IPS-20b (cell line): ENCODE data around the gene TBC1D28.
"Not testable (repeated sequence)": the region's sequence is repeated elsewhere in the genome, so short reads cannot be mapped to it uniquely, and the experiment has no call there.

Source experiments
- H3K27ac ChIP-seq: one replicate; pipeline ENCODE4 v1.5.1; 2013; ENCODE audit warnings: low read length
- H3K27me3 ChIP-seq: 2 replicates; pipeline ENCODE4 v1.6.1; 2013; ENCODE audit warnings: mild to moderate bottlenecking, low read length, inconsistent platforms; ENCODE audit not compliant: insufficient read depth
- H3K36me3 ChIP-seq: 2 replicates; pipeline ENCODE4 v1.6.1; 2013; ENCODE audit warnings: low read depth, mild to moderate bottlenecking, inconsistent platforms, low read length, moderate library complexity; ENCODE audit not compliant: insufficient read depth
- H3K4me1 ChIP-seq: 2 replicates; pipeline ENCODE4 v1.6.1; 2013; ENCODE audit warnings: mild to moderate bottlenecking, control low read depth, inconsistent platforms, low read length, moderate library complexity; ENCODE audit not compliant: insufficient read depth
- H3K4me3 ChIP-seq: 2 replicates; pipeline ENCODE4 v1.5.1; 2013; ENCODE audit warnings: mild to moderate bottlenecking, low read length, inconsistent platforms
- H3K9ac ChIP-seq: 2 replicates; pipeline ENCODE4 v1.6.1; 2013; ENCODE audit warnings: low read depth, mild to moderate bottlenecking, inconsistent platforms, low read length, moderate library complexity
- H3K9me3 ChIP-seq: 2 replicates; pipeline ENCODE4 v1.6.1; 2013; ENCODE audit warnings: mild to moderate bottlenecking, low read depth, low read length, inconsistent platforms; ENCODE audit not compliant: insufficient read depth

TBC1D28 gene

DNA sequence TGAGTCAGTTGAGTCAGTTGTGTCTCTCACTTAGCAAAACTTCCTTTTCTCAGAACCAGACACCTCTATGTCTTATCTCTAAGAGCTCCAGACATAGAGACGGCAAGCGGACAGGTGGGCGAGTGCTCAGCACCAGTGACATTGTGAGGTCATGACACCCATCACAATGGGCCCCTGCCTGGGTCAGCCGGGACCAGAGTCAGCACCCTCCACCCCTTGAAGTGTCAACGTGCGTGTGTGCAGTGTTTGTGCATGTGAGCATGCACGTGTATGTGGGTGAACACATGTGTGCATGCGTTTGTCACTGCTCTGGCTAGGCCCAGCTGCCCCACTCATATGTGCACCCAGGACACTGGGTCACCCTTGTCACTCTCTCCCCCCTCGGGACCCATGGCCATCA lies at the start of gene TBC1D28:
TSS of gene TBC1D28 (minus strand) at position 101 of the 400 bp plus-strand sequence. CDS start 3,039 bp downstream, outside the sequence.
- not testable (repeated sequence) for H3K4me3 ChIP-seq, H3K36me3 ChIP-seq, H3K27me3 ChIP-seq, H3K27ac ChIP-seq, H3K9ac ChIP-seq, H3K4me1 ChIP-seq, H3K9me3 ChIP-seq

- not testable (repeated sequence) for H3K36me3 ChIP-seq, H3K27ac ChIP-seq, H3K27me3 ChIP-seq, H3K4me1 ChIP-seq, H3K9me3 ChIP-seq
- Histone ChIP-seq H3K9ac (peak overlapping the region; percentile 82; the same call in 1 of the 2 replicates), H3K4me3 (peak overlapping the region; percentile 77)
Measured at GRCh38 chr17:18682668-18683067, 38.5 kb upstream of the TBC1D28 start.

GRCh38 chr17:18681767-18682571 lies 37.8 kb upstream of the TBC1D28 start, which contains the start of gene FOXO3B:
FOXO3B (minus strand) TSS chr17:18682314; CDS start chr17:18681651, 663 bp downstream.
- not testable (repeated sequence) for H3K4me1 ChIP-seq, H3K27me3 ChIP-seq, H3K27ac ChIP-seq, H3K9me3 ChIP-seq
- H3K4me3 ChIP-seq, result peak within 1 kb of the TSS; percentile 77
- H3K9ac ChIP-seq, result peak within 1 kb of the TSS; percentile 85
- H3K36me3 ChIP-seq, result peaks cover 11% of the 10 kb centered on the region

GRCh38 chr17:18677381-18677780 lies 33.2 kb upstream of the TBC1D28 start:
- not testable (repeated sequence) for H3K4me3 ChIP-seq, H3K4me1 ChIP-seq, H3K9me3 ChIP-seq, H3K9ac ChIP-seq, H3K27ac ChIP-seq, H3K27me3 ChIP-seq
- peaks cover 34% of the 10 kb centered on the region for H3K36me3 ChIP-seq

DNA sequence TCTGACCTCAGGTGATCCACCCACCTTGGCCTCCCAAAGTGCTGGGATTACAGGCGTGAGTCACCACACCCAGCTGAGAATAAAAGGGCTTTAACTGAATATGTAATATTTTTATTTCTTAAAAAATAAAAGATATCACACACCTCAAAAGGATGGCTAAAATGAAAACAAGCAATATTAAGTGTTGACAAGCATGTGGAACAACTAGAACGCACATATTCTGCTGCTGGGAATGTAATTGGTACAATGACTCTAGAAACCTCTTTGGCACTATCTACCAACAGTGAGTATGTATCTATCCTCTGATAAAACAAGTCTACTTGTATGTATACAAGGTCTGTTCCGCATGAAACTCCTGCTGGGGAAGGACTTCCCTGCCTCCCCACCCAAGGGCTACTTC lies 32.7 kb upstream of the TBC1D28 start:
- H3K9me3 ChIP-seq, H3K9ac ChIP-seq, H3K4me3 ChIP-seq: not testable (repeated sequence)

GRCh38 chr17:18672395-18673227 lies 28.4 kb upstream of the TBC1D28 start:
- H3K36me3 ChIP-seq, result peaks cover 63% of the 10 kb centered on the region

More for the DNA sequence above, 32.7 kb upstream of the TBC1D28 start:
- H3K27me3 ChIP-seq, H3K27ac ChIP-seq, H3K4me1 ChIP-seq: not testable (repeated sequence)
- peaks cover 37% of the 10 kb centered on the region for H3K36me3 ChIP-seq

DNA sequence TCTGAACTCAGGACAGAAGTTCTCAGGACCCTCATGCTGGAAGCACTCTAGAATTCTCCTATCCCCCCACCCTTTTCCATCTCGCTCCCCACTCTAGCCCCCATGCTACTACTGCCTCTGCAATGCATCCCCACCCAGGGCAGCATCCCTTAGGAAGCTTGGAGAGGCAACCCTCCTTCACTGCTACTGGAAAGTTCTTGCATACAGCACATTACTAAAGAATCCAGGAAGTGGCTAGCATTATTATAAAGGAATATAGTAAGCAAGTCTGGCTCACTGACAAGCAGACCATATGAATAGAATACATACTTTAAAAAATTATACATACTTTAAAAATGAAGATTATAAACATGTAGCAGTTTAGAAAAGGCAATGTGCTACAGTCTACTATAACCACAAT lies 24.4 kb upstream of the TBC1D28 start:
- Histone ChIP-seq H3K9me3 (peaks cover 20% of the 10 kb centered on the region), H3K36me3 (peaks cover 45% of the 10 kb centered on the region)
- H3K9ac ChIP-seq, H3K27ac ChIP-seq, H3K27me3 ChIP-seq, H3K4me3 ChIP-seq, H3K4me1 ChIP-seq: not testable (repeated sequence)

More at GRCh38 chr17:18672395-18673227, 28.4 kb upstream of the TBC1D28 start:
- not testable (repeated sequence) for H3K27ac ChIP-seq, H3K4me3 ChIP-seq, H3K4me1 ChIP-seq, H3K9ac ChIP-seq, H3K27me3 ChIP-seq
- peaks cover 17% of the 10 kb centered on the region for H3K9me3 ChIP-seq

DNA sequence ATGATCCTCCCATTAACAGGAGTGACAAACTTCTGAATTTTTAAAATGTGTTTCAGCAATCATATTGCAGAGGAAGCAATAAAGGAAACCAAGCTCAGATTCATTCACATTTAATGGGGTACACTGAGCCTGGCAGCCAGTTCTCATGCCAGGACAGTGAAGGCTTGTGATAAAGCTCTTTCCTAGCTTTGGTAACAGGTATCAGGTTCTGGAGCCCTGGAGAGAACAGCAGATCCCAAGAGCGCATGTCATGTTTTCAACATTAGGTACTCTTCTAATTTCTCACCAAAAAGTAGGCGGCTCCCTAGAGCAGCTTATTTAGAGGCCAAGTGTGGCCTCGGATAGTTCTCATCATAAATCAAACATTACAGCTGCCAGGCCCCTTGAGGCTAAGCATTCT lies 23.3 kb upstream of the TBC1D28 start:
- H3K9me3 ChIP-seq, result peaks cover 27% of the 10 kb centered on the region
- peaks cover 40% of the 10 kb centered on the region for H3K36me3 ChIP-seq

DNA sequence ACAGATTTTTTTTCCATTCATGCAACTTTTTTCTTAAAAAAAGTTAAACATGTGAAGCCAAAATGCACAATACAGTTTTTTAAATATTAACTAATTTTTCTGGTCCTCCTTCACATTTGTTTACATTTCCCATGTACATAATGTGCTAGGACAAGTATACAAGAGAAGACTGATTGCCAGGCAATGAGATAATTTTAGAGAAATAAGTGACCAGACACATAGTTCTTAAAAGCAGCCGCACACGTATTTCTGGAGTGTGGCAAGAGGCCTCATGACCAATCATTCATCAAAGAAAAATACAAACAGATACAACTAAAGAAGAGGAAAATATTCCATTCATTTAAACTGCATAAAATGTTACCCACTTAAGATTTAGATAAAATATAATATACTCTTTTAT lies 22.1 kb upstream of the TBC1D28 start:
- peaks cover 36% of the 10 kb centered on the region for H3K9me3 ChIP-seq
- H3K4me3 ChIP-seq, H3K27ac ChIP-seq, H3K9ac ChIP-seq, H3K4me1 ChIP-seq, H3K27me3 ChIP-seq: not testable (repeated sequence)
- H3K36me3 ChIP-seq, result peaks cover 31% of the 10 kb centered on the region

More for the DNA sequence above, 23.3 kb upstream of the TBC1D28 start:
- not testable (repeated sequence) for H3K27me3 ChIP-seq, H3K9ac ChIP-seq, H3K4me3 ChIP-seq, H3K27ac ChIP-seq, H3K4me1 ChIP-seq

DNA sequence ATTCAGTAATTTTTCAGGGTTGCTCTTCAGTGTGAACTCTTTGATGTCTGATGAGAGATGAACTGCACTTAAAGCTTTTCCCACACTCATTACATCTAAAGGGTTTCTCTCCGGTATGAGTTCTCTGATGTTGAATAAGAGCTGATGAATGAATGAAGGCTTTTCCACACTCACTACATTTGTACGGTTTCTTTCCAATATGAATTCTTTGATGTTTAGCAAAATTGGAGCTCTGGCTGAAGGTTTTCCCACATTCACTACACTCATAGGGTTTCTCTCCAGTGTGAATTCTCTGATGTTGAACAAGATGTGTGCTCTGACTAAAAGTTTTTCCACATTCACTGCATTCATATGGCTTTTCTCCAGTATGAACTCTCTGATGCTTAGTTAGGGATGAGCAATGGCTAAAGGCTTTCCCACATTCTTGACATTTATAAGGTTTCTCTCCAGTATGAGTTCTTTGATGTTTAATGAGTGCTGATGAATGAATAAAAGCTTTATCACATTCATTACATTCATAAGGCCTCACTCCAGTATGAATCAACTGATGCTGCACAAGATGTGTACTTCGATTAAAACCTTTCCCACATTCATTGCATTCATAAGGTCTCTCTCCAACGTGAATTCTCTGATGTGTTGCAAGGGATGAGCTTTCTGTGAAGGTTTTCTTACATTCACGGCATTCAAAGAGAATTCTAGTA lies 17.9 kb upstream of the TBC1D28 start:
- not testable (repeated sequence) for H3K4me3 ChIP-seq, H3K9ac ChIP-seq, H3K36me3 ChIP-seq, H3K27ac ChIP-seq, H3K4me1 ChIP-seq, H3K27me3 ChIP-seq
- peaks cover 25% of the 10 kb centered on the region for H3K9me3 ChIP-seq

- H3K27me3 ChIP-seq, H3K4me3 ChIP-seq, H3K4me1 ChIP-seq, H3K36me3 ChIP-seq, H3K27ac ChIP-seq, H3K9me3 ChIP-seq, H3K9ac ChIP-seq: not testable (repeated sequence)
Measured at GRCh38 chr17:18650094-18650493, 5.9 kb upstream of the TBC1D28 start.
